ENCODE data around the gene CD34.
A peak's percentile ranks its signal among the peaks of the same experiment; 100 is the strongest.

Gene CD34

GRCh38 chr1:207867136-207868109 lies 43.5 kb downstream of the CD34 start:
- H3K4me3 ChIP-seq (replicated peaks; ENCODE audit: low read depth, low read length) = peak overlapping the region; percentile 72
- TF ChIP-seq CTCF (IDR thresholded peaks at IDR 0.05; ENCODE audit: low read depth, low read length, missing control alignments) = no peak
- DNase-seq (ENCODE audit: extremely low read depth, low read depth) = no peak

- TF ChIP-seq CTCF (IDR thresholded peaks at IDR 0.05; ENCODE audit: low read depth, low read length, missing control alignments) = no peak
- H3K4me3 ChIP-seq (replicated peaks; ENCODE audit: low read depth, low read length) = no peak overlapping the region
- no peak for DNase-seq (ENCODE audit: extremely low read depth, low read depth)
Observed at GRCh38 chr1:207866471-207867135, 44.3 kb downstream of the CD34 start.

DNA sequence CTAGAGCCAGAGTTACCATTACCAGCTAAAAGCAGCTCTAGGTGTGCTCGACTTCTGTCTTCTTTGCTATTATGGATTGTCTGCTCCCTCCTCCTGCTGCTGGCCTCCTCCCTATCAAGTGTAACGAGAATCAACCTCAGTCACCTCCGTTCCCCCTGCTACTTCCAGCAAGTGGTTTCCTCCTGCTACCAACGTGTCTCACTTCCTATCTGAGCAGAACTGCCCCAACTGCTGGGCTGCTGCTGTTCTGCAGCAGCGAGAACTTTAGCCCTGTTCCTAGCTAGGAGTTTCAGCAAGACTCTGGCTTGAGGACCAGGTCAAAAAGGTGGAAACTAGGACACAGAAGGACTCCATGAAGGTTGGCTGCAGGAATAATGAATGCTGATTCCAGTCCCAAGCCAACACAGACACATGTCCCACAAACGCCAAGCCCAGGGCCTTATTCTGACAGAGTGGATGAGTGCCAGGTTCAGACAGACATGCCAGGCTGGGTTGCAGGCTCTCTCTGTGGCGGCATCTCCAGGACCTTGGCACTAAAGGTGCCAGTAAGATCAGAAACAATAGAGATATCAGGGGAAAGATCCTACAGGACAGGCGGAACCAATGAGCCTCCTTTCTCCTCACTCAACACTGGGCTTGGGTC lies 46.9 kb downstream of the CD34 start:
- TF ChIP-seq CTCF (IDR thresholded peaks at IDR 0.05; ENCODE audit: low read depth, low read length, missing control alignments) = no peak
- DNase-seq (ENCODE audit: extremely low read depth, low read depth) = no peak
- no peak overlapping the region for H3K4me3 ChIP-seq (replicated peaks; ENCODE audit: low read depth, low read length)

DNA sequence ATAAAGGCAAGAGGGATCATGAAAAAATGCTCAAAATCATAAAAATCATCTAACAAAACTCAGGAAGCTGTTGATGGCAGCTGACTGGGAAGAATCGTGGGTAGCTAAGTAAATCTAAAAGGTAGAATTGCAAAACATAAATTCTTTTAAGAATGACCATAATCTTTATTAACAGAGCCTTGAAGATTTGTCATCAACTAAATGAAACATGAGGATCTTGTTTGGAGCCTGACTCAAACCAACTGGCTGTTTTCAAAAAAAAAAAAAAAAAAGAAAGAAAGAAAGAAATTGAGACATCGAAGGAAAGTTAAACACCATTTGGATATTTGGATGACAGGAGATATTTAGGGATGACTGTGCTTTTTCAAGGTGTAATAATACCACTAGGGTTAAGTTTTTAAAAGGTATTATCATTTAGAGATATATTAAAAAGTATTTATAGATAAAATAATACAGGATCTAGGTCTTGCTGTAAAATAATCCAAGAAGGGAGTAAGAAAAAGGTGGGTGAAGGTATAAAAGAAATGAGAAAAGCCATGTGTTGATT lies 48.6 kb downstream of the CD34 start:
- no peak for TF ChIP-seq CTCF (IDR thresholded peaks at IDR 0.05; ENCODE audit: low read depth, low read length, missing control alignments)
- no peak overlapping the region for H3K4me3 ChIP-seq (replicated peaks; ENCODE audit: low read depth, low read length)
- DNase-seq (ENCODE audit: extremely low read depth, low read depth) = no peak

- no peak for DNase-seq (ENCODE audit: extremely low read depth, low read depth)
- TF ChIP-seq CTCF (IDR thresholded peaks at IDR 0.05; ENCODE audit: low read depth, low read length, missing control alignments) = no peak
Observed at GRCh38 chr1:207861442-207862177, 49.3 kb downstream of the CD34 start.

DNA sequence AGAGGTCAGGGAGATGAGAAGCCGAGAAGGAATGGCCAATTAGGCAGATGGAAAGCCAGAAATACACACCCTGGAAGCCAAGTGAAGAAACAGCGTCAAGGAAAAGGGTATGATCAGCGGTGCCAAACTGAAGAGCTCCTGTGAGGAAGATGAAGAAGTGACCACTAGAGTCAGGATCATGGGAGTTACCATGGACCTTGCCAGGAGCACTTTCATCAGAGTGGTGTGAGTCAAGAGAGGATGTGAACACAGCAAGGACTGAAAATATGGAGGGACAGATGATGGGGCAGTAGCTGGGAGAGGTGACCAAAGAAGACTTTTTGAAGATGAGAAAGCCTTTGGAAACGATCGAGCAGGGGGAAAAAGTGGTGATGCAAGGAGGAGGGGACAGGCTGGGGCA lies 50.4 kb downstream of the CD34 start:
- TF ChIP-seq CTCF (IDR thresholded peaks at IDR 0.05; ENCODE audit: low read depth, low read length, missing control alignments) = no peak
- no peak for DNase-seq (ENCODE audit: extremely low read depth, low read depth)
- H3K4me3 ChIP-seq (replicated peaks; ENCODE audit: low read depth, low read length) = no peak overlapping the region

More at GRCh38 chr1:207861442-207862177, 49.3 kb downstream of the CD34 start:
- H3K4me3 ChIP-seq (replicated peaks; ENCODE audit: low read depth, low read length) = no peak overlapping the region

Data from HFF-Myc (cell line).